Measurements from ENCODE around the gene COMP. TPM values are rescaled to one million over a fixed set of nuclear protein-coding genes. Genes with fewer than 3 reads are reported as not detected.

The COMP gene
- total RNA-seq, 4 donors from 2014 or later: 5.1 to 9.1 (median 6.9) TPM

GRCh38 chr19:18759304-18759994 is 31.7 kb downstream of the COMP start:
- no peak overlapping the region for H3K4me3 ChIP-seq

GRCh38 chr19:18756896-18757295 is 34.2 kb downstream of the COMP start:
- Histone ChIP-seq H3K27ac (no peak overlapping the region), H3K27me3 (no peaks in the 10 kb centered on the region), H3K9me3 (no peaks in the 10 kb centered on the region), H3K4me3 (no peak overlapping the region), H3K4me1 (peaks cover 36% of the 10 kb centered on the region), H3K36me3 (peaks cover 7% of the 10 kb centered on the region)
- TF ChIP-seq EP300 (IDR thresholded peaks at IDR 0.05) (no peak), CTCF (IDR thresholded peaks at IDR 0.05) (no peak), POLR2A (IDR thresholded peaks at IDR 0.05) (no peak)
- no peak for DNase-seq (ENCODE audit: low spot score in 2 of 2)
- WGBS: 71% methylated on average over 16 of the region's 16 CpGs

More at GRCh38 chr19:18759304-18759994, 31.7 kb downstream of the COMP start:
- TF ChIP-seq POLR2A (IDR thresholded peaks at IDR 0.05) (no peak), EP300 (IDR thresholded peaks at IDR 0.05) (no peak)
- Histone ChIP-seq H3K27ac (no peak overlapping the region), H3K9me3 (no peaks in the 10 kb centered on the region), H3K36me3 (no peaks in the 10 kb centered on the region), H3K4me1 (peaks cover 60% of the 10 kb centered on the region), H3K27me3 (no peaks in the 10 kb centered on the region)
- 67% methylated on average over 10 of the region's 19 CpGs for WGBS
- DNase-seq (ENCODE audit: low spot score in 2 of 2): no peak

- TF ChIP-seq POLR2AphosphoS5 (IDR thresholded peaks at IDR 0.05) (no peak), CTCF (IDR thresholded peaks at IDR 0.05) (no peak), EP300 (IDR thresholded peaks at IDR 0.05) (no peak)
- no peak overlapping the region for H3K27ac ChIP-seq
- 86% methylated on average over 4 of the region's 4 CpGs for WGBS
- no peak for DNase-seq (ENCODE audit: low spot score in 2 of 2)
- peaks cover 12% of the 10 kb centered on the region for H3K4me1 ChIP-seq
- no peaks in the 10 kb centered on the region for H3K27me3 ChIP-seq
- no peaks in the 10 kb centered on the region for H3K9me3 ChIP-seq
- peaks cover 22% of the 10 kb centered on the region for H3K36me3 ChIP-seq
- H3K4me3 ChIP-seq: no peak overlapping the region
Measured at GRCh38 chr19:18754501-18754900, 36.6 kb downstream of the COMP start.

GRCh38 chr19:18751571-18751970 is 39.5 kb downstream of the COMP start:
- Histone ChIP-seq H3K27me3 (no peaks in the 10 kb centered on the region), H3K4me1 (peaks cover 1% of the 10 kb centered on the region), H3K4me3 (no peak overlapping the region), H3K36me3 (peaks cover 22% of the 10 kb centered on the region), H3K9me3 (no peaks in the 10 kb centered on the region), H3K27ac (no peak overlapping the region)
- WGBS: 95% methylated on average over 10 of the region's 10 CpGs
- DNase-seq (ENCODE audit: low spot score in 2 of 2): no peak
- TF ChIP-seq CTCF (IDR thresholded peaks at IDR 0.05): no peak
- no peak for TF ChIP-seq EP300 (IDR thresholded peaks at IDR 0.05)
- no peak for TF ChIP-seq POLR2A (IDR thresholded peaks at IDR 0.05)
- TF ChIP-seq POLR2AphosphoS5 (IDR thresholded peaks at IDR 0.05): no peak

GRCh38 chr19:18750295-18750970 is 40.7 kb downstream of the COMP start:
- Histone ChIP-seq H3K4me1 (peaks cover 2% of the 10 kb centered on the region), H3K27me3 (no peaks in the 10 kb centered on the region), H3K27ac (no peak overlapping the region), H3K4me3 (no peak overlapping the region), H3K9me3 (no peaks in the 10 kb centered on the region), H3K36me3 (peaks cover 22% of the 10 kb centered on the region)
- TF ChIP-seq EP300 (IDR thresholded peaks at IDR 0.05) (no peak), POLR2A (IDR thresholded peaks at IDR 0.05) (no peak), POLR2AphosphoS5 (IDR thresholded peaks at IDR 0.05) (no peak), CTCF (IDR thresholded peaks at IDR 0.05) (no peak)
- WGBS: 69% methylated on average over 14 of the region's 19 CpGs
- DNase-seq (ENCODE audit: low spot score in 2 of 2): no peak

Measured in suprapubic skin (tissue), 4 donors.